ENCODE data around the gene GOT1.

Gene GOT1

GRCh38 chr10:99438890-99439289, 8.5 kb upstream of the GOT1 start:
- H3K4me3 ChIP-seq (ENCODE audit: low read depth, low read length), result no peak overlapping the region
- TF ChIP-seq CTCF (IDR thresholded peaks at IDR 0.05; ENCODE audit: insufficient read depth, low read depth, low read length, missing control alignments), result no peak
- DNase-seq (ENCODE audit: low read depth), result no peak

- no peak overlapping the region for H3K4me3 ChIP-seq (ENCODE audit: low read depth, low read length)
- peak; percentile 55 for DNase-seq (ENCODE audit: low read depth)
- peak; percentile 36 for TF ChIP-seq CTCF (IDR thresholded peaks at IDR 0.05; ENCODE audit: insufficient read depth, low read depth, low read length, missing control alignments)
Observed at GRCh38 chr10:99435986-99436638, 5.7 kb upstream of the GOT1 start.

- TF ChIP-seq CTCF (IDR thresholded peaks at IDR 0.05; ENCODE audit: insufficient read depth, low read depth, low read length, missing control alignments), result no peak
- no peak for DNase-seq (ENCODE audit: low read depth)
- H3K4me3 ChIP-seq (ENCODE audit: low read depth, low read length), result no peak overlapping the region
Observed at GRCh38 chr10:99433378-99434020, 3.1 kb upstream of the GOT1 start.

DNA sequence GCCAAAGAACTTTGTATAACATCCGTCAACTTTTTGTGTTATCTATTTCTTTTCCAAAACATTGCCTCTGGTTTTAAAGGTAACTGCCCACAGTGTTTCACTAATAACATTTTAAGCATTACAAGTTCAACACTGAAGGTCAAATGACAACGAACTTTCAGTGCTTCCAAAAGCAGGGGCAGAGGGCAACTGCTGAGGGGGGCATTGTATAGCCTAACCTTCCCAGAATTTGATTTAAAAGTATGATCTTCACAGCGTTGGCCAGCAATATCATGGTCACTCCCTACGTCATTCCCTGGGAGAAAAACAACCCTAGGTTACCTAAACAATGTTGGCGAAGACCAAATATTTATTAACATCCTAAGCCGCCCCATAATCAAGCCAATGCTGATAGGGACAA, 2.5 kb upstream of the GOT1 start:
- no peak for TF ChIP-seq CTCF (IDR thresholded peaks at IDR 0.05; ENCODE audit: insufficient read depth, low read depth, low read length, missing control alignments)
- no peak overlapping the region for H3K4me3 ChIP-seq (ENCODE audit: low read depth, low read length)
- DNase-seq (ENCODE audit: low read depth), result no peak

DNA sequence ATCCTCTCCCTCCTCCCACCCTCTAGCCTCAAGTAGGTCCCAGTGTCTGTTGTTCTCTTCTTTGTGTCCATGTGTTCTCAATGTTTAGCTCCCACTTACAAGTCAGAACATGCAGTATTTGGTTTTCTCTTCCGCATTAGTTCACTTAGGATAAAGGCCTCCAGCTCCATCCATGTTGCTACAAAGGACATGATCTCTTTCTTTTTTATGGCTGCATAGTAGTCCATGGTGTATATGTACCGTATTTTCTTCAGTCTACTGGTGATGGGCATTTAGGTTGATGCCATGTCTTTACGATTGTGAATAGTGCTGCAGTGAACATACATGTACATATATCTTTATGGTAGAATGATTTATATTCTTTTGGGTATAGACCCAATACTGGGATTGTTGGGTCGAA, 1.6 kb upstream of the GOT1 start:
- no peak for DNase-seq (ENCODE audit: low read depth)
- TF ChIP-seq CTCF (IDR thresholded peaks at IDR 0.05; ENCODE audit: insufficient read depth, low read depth, low read length, missing control alignments), result no peak
- H3K4me3 ChIP-seq (ENCODE audit: low read depth, low read length), result peak overlapping the region; percentile 58

DNA sequence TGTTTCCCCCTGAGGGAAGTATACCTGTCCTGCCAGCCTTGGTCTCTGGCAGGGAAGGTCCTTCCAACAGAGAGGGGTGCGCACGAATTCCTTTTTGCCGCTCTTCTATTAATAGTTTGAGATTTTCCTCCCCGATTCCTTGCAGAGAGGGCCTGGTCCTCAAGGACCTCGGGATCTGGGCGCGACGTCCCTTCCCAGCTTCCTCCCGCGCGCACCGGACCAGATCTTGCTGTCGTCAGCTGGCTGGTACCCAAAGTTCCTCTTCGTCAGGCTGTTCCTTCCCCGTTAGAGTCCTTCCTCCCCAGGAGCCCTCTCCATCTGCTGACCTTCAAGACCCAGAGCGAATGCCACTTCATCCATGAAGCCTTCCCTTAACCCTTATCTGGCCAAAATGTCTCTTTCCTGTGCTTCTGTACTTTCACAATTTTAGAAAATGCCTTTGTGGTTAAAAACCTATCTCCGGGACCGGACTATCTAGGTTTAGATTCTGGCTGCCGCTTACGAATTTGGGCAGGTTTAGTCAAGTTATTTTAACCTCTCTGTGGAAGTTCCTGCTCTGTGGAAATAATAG, 851 bp upstream of the GOT1 start:
- no peak for TF ChIP-seq CTCF (IDR thresholded peaks at IDR 0.05; ENCODE audit: insufficient read depth, low read depth, low read length, missing control alignments)
- peak; percentile 48 for DNase-seq (ENCODE audit: low read depth)
- H3K4me3 ChIP-seq (ENCODE audit: low read depth, low read length), result peak overlapping the region; percentile 58
